H1 (cell line): ENCODE results near the gene KLK12. TPM values are rescaled to one million over a fixed set of nuclear protein-coding genes. Genes with fewer than 3 reads are reported as not detected.

ENCODE experiments used
- CTCF ChIA-PET: fragments of 300-600 bp; sonication (Branson Sonifier 250); formaldehyde crosslinking; loops from one replicate; lab custom pipeline; 2021; ENCODE audit not compliant: partially characterized antibody; lab: Charles Lee
- POLR2A ChIA-PET: fragments of 300-600 bp; sonication (Branson Sonifier 250); formaldehyde crosslinking; loops from one replicate; lab custom pipeline; 2021; ENCODE audit warnings: inconsistent platforms; ENCODE audit not compliant: partially characterized antibody; lab: Charles Lee
- DNase-seq, 2 experiments: peaks; one replicate each; pipeline versions ENCODE4 v3.0.0 to v3.0.0-alpha.2; 2010 to 2022; ENCODE audit warnings: low spot score in 2 of 2, low read depth in 1 of 2, mixed read lengths in 1 of 2
- FAIRE-seq: peaks from 2 replicates; lab custom pipeline; 2011; peaks lifted over from hg19 to GRCh38; lab: Jason Lieb, UNC
- H2AFZ ChIP-seq: 2 replicates; pipeline ENCODE4 v1.8.1; 2012; ENCODE audit warnings: low read length, inconsistent platforms
- H2AK5ac ChIP-seq: 2 replicates; pipeline ENCODE4 v1.6.1; 2013; ENCODE audit warnings: low read depth, low read length
- H2BK120ac ChIP-seq: replicated peaks from 2 replicates; pipeline ENCODE3; 2013; ENCODE audit warnings: low read depth, low read length, inconsistent platforms
- H2BK12ac ChIP-seq: 2 replicates; pipeline ENCODE4 v1.6.1; 2013; ENCODE audit warnings: low read depth, low read length
- H2BK15ac ChIP-seq: 2 replicates; pipeline ENCODE4 v1.6.1; 2013; ENCODE audit warnings: low read length
- H2BK20ac ChIP-seq: 2 replicates; pipeline ENCODE4 v1.6.1; 2013; ENCODE audit warnings: low read length
- H2BK5ac ChIP-seq: 2 replicates; pipeline ENCODE4 v1.6.1; 2013; ENCODE audit warnings: low read depth, low read length
- H3K14ac ChIP-seq: 2 replicates; pipeline ENCODE4 v1.6.1; 2013; ENCODE audit warnings: inconsistent platforms; ENCODE audit not compliant: insufficient read length
- H3K18ac ChIP-seq: 2 replicates; pipeline ENCODE4 v1.6.1; 2013; ENCODE audit warnings: low read length; ENCODE audit errors: extremely low read depth
- H3K23ac ChIP-seq: 2 replicates; pipeline ENCODE4 v1.6.1; 2013; ENCODE audit warnings: inconsistent platforms; ENCODE audit not compliant: insufficient read length
- H3K23me2 ChIP-seq: 2 replicates; pipeline ENCODE4 v1.6.1; 2013; ENCODE audit warnings: low read depth, low read length
- H3K27ac ChIP-seq: 2 replicates; pipeline ENCODE4 v1.6.1; 2011; ENCODE audit warnings: low read depth, low read length, inconsistent platforms
- H3K27me3 ChIP-seq, 4 experiments: replicated peaks in 1 of 4; 1 replicate in 1 of 4; 2 replicates in 3 of 4; pipeline versions ENCODE4 v1.6.1 to v1.8.1; 2011 to 2013; ENCODE audit warnings: low read length in 3 of 4, mild to moderate bottlenecking in 3 of 4, inconsistent platforms in 2 of 4, mixed read lengths in 2 of 4, moderate library complexity in 1 of 4; ENCODE audit not compliant: control insufficient read depth in 3 of 4, insufficient read depth in 3 of 4; ENCODE audit errors: extremely low read depth in 1 of 4
- H3K36me3 ChIP-seq, 4 experiments: 2 replicates each; pipeline versions ENCODE4 v1.6.1 to v1.8.1; 2011 to 2013; ENCODE audit warnings: mild to moderate bottlenecking in 4 of 4, low read length in 3 of 4, moderate library complexity in 2 of 4, control low read depth in 1 of 4, inconsistent platforms in 1 of 4; ENCODE audit not compliant: insufficient read depth in 4 of 4, control insufficient read depth in 2 of 4
- H3K4ac ChIP-seq: replicated peaks from 2 replicates; pipeline ENCODE3; 2013; ENCODE audit warnings: low read length, low read depth, mixed read lengths, inconsistent platforms; ENCODE audit not compliant: insufficient read length
- H3K4me1 ChIP-seq, 4 experiments: replicated peaks in 1 of 4; 1 replicate in 1 of 4; 2 replicates in 3 of 4; pipeline versions ENCODE4 v1.6.1 to v1.8.1; 2011 to 2013; ENCODE audit warnings: low read length in 3 of 4, inconsistent platforms in 2 of 4, mixed read lengths in 1 of 4; ENCODE audit not compliant: insufficient read depth in 4 of 4, control insufficient read depth in 3 of 4
- H3K4me2 ChIP-seq, 2 experiments: 2 replicates each; pipeline versions ENCODE4 v1.6.1 to v1.8.1; 2011 to 2013; ENCODE audit warnings: low read depth in 2 of 2, low read length in 2 of 2, control low read depth in 1 of 2, inconsistent platforms in 1 of 2, mild to moderate bottlenecking in 1 of 2; ENCODE audit not compliant: insufficient read depth in 1 of 2
- H3K4me3 ChIP-seq, 4 experiments: fragments of 200-600, 300-600 bp in 1 of 4; sonication (generic), shearing (Covaris generic), sonication (Bioruptor Twin) in 1 of 4; 2 replicates each; pipeline versions ENCODE4 v1.5.1 to v1.8.1; 2011 to 2016; ENCODE audit warnings: low read length in 4 of 4, low read depth in 3 of 4, control low read depth in 2 of 4, inconsistent platforms in 2 of 4, mild to moderate bottlenecking in 2 of 4, mixed read lengths in 1 of 4, moderate library complexity in 1 of 4; ENCODE audit not compliant: insufficient read depth in 2 of 4; ENCODE audit errors: extremely low read depth in 1 of 4
- H3K56ac ChIP-seq: replicated peaks from 2 replicates; pipeline ENCODE3; 2013; ENCODE audit warnings: low read depth, mild to moderate bottlenecking, mixed read lengths, low read length, inconsistent platforms; ENCODE audit not compliant: insufficient read length
- H3K79me1 ChIP-seq: 2 replicates; pipeline ENCODE4 v1.6.1; 2013; ENCODE audit warnings: low read depth, low read length, control low read depth
- H3K79me2 ChIP-seq, 2 experiments: 2 replicates each; pipeline versions ENCODE4 v1.6.1 to v1.8.1; 2012 to 2013; ENCODE audit warnings: low read length in 2 of 2, mild to moderate bottlenecking in 2 of 2, inconsistent platforms in 1 of 2; ENCODE audit not compliant: insufficient read depth in 2 of 2, control insufficient read depth in 1 of 2
- H3K9ac ChIP-seq, 4 experiments: replicated peaks in 1 of 4; 1 replicate in 1 of 4; 2 replicates in 3 of 4; pipeline versions ENCODE4 v1.6.1 to v1.8.1; 2011 to 2013; ENCODE audit warnings: low read depth in 3 of 4, low read length in 3 of 4, control low read depth in 2 of 4, mild to moderate bottlenecking in 2 of 4, moderate library complexity in 2 of 4, inconsistent platforms in 1 of 4; ENCODE audit errors: extremely low read depth in 1 of 4
- H3K9me3 ChIP-seq, 2 experiments: 2 replicates each; pipeline versions ENCODE4 v1.6.1 to v1.8.1; 2012 to 2013; ENCODE audit warnings: mild to moderate bottlenecking in 2 of 2, moderate library complexity in 2 of 2, control low read depth in 1 of 2, inconsistent platforms in 1 of 2, low read depth in 1 of 2, low read length in 1 of 2, mixed read lengths in 1 of 2; ENCODE audit not compliant: insufficient read depth in 2 of 2
- H4K20me1 ChIP-seq, 2 experiments: replicated peaks in 1 of 2; 2 replicates each; pipeline versions ENCODE3 to v1.8.1; 2011 to 2013; ENCODE audit warnings: inconsistent platforms in 2 of 2, low read length in 2 of 2, mild to moderate bottlenecking in 1 of 2; ENCODE audit not compliant: insufficient read depth in 2 of 2, control insufficient read depth in 1 of 2
- H4K5ac ChIP-seq: 2 replicates; pipeline ENCODE4 v1.6.1; 2013; ENCODE audit warnings: low read length, low read depth, mixed read lengths, inconsistent platforms; ENCODE audit not compliant: insufficient read length
- H4K8ac ChIP-seq: 2 replicates; pipeline ENCODE4 v1.8.0; 2013; ENCODE audit warnings: mild to moderate bottlenecking, moderate library complexity, low read length, inconsistent platforms; ENCODE audit not compliant: insufficient read depth; ENCODE audit errors: extremely low read depth
- H4K91ac ChIP-seq: replicated peaks from 2 replicates; pipeline ENCODE3; 2013; ENCODE audit warnings: low read length, mixed read lengths, inconsistent platforms; ENCODE audit not compliant: insufficient read length
- BACH1 ChIP-seq: IDR thresholded peaks from 2 replicates; pipeline ENCODE4 v1.6.1; 2012; ENCODE audit warnings: low read length, improper control_type of control experiment
- EGR1 ChIP-seq: IDR thresholded peaks from 2 replicates; pipeline ENCODE4 v1.6.1; 2011; ENCODE audit warnings: low read depth, low read length, borderline replicate concordance
- KDM1A ChIP-seq: fragments of 200-600, 300-600 bp; sonication (generic); IDR thresholded peaks from 2 replicates; pipeline ENCODE4 v1.7.1; 2016; ENCODE audit warnings: mild to moderate bottlenecking, low read length, borderline replicate concordance
- MAX ChIP-seq: IDR thresholded peaks from 2 replicates; pipeline ENCODE4 v1.6.1; 2012; ENCODE audit warnings: inconsistent platforms
- SIX5 ChIP-seq: IDR thresholded peaks from 2 replicates; pipeline ENCODE4 v1.6.1; 2011; ENCODE audit warnings: mild to moderate bottlenecking, low read depth, low read length
- WGBS, 2 experiments: shearing (Covaris generic) in 1 of 2; methylation state at CpG; one replicate each; pipeline versions ENCODE4 v1.1.6 to v1.1.7; 2013 to 2015; ENCODE audit warnings: low lambda C conversion rate in 2 of 2, mixed read lengths in 2 of 2, inconsistent platforms in 1 of 2, low coverage in 1 of 2, missing lambda C conversion rate in 1 of 2; ENCODE audit not compliant: insufficient replicate concordance in 2 of 2, insufficient coverage in 1 of 2, insufficient read length in 1 of 2; ENCODE audit errors: extremely low coverage in 1 of 2, missing lambda C conversion rate in 1 of 2; 5-methylcytosine and 5-hydroxymethylcytosine counted together
- polyA plus RNA-seq, 7 experiments: library from polyadenylated mRNA; depleted of rRNA in 3 of 7; stranded (reverse) in 5 of 7; unstranded in 2 of 7; fragments of >200 nt in 5 of 7; fragments of 200-250 nt in 2 of 7; gene quantifications; 1 replicate in 5 of 7; 2 replicates in 1 of 7; 4 replicates in 1 of 7; pipeline versions ENCODE4 v1.2.1 to v1.2.3, GENCODE V29; 2011 to 2013; ENCODE audit warnings: missing spikeins in 2 of 7, mixed read lengths in 2 of 7
- total RNA-seq: library from RNA; stranded (reverse); fragmentation: NEBNext Ultra II Directional; extraction: Animal tissue kit (Norgen Biotek cat#: 25700); gene quantifications from 2 replicates; pipeline ENCODE4 v1.2.1, GENCODE V29; 2021

KLK12 gene
- total and polyA plus RNA-seq, 2 of the 8 experiments (the other 6 are each of a cell fraction or from before 2014, with no cell fraction given) = 0.24 TPM; not detected in 1

- 0 out of 7 replicates have a peak within 1 kb of the TSS, but pooled peaks of 1 of the 4 experiments have one; percentile 9 for H3K9ac ChIP-seq
- no peaks in the 10 kb centered on the region for H4K20me1 ChIP-seq
- peak within 1 kb of the TSS; percentile 87; the same call in 1 of the 2 replicates for H2BK12ac ChIP-seq
- no peak for FAIRE-seq
- peak within 1 kb of the TSS; percentile 55 to 64 (median 62) for H3K4me3 ChIP-seq
- ChIA-PET POLR2A (interaction anchor here (0.6 to 1.8 kb wide), 5 partner anchors 11 to 48 kb away, joined by 3 to 7 read pairs (median 4); no protein-coding TSS in a partner anchor), CTCF (interaction anchor here (1.1 to 2.3 kb wide), 5 partner anchors 31 to 159 kb away, joined by 3 to 13 read pairs (median 3); no protein-coding TSS in a partner anchor)
- H3K23me2 ChIP-seq = peaks cover 15% of the 10 kb centered on the region; the same call in 1 of the 2 replicates
- peak within 1 kb of the TSS; percentile 81; the same call in 1 of the 2 replicates for H2BK5ac ChIP-seq
- peak within 1 kb of the TSS; percentile 95; the same call in 1 of the 2 replicates for H2AFZ ChIP-seq
- peak; percentile 92 for TF ChIP-seq EGR1
- no peak for TF ChIP-seq SIX5
- peak; percentile 77; the same call in 1 of the 2 replicates for TF ChIP-seq KDM1A
- peak; percentile 57 for TF ChIP-seq MAX
- TF ChIP-seq BACH1 = peak; percentile 54; the same call in 1 of the 2 replicates
- peak within 1 kb of the TSS; percentile 46 for H4K8ac ChIP-seq
- peak within 1 kb of the TSS; percentile 90 for H3K18ac ChIP-seq
- no peak within 1 kb of the TSS for H3K56ac ChIP-seq
- 34% methylated on average over 18 of the region's 38 CpGs; no CpG with 5 or more reads in 1 of the 2 experiments for WGBS, 2 experiments
- no peak within 1 kb of the TSS for H2AK5ac ChIP-seq
- no peaks in the 10 kb centered on the region; a peak in 2 of 7 replicates for H3K27me3 ChIP-seq
- peak within 1 kb of the TSS; percentile 85 to 87 for H3K4me2 ChIP-seq
- H3K4me1 ChIP-seq = peaks cover 0 to 9% (median 1%) of the 10 kb centered on the region in 4 experiments; a peak in 4 of 7 replicates
- peak within 1 kb of the TSS; percentile 35 for H2BK120ac ChIP-seq
- peak within 1 kb of the TSS; percentile 16; the same call in 1 of the 2 replicates for H2BK15ac ChIP-seq
- peak within 1 kb of the TSS; percentile 25 for H4K91ac ChIP-seq
- peak; percentile 50 to 69 for DNase-seq
- H3K79me2 ChIP-seq = no peaks in the 10 kb centered on the region
- no peaks in the 10 kb centered on the region; a peak in 1 of 4 replicates for H3K9me3 ChIP-seq
- peak within 1 kb of the TSS; percentile 18; the same call in 1 of the 2 replicates for H2BK20ac ChIP-seq
- H3K79me1 ChIP-seq = no peaks in the 10 kb centered on the region
- H4K5ac ChIP-seq = peak within 1 kb of the TSS; percentile 16
- H3K36me3 ChIP-seq = no peaks in the 10 kb centered on the region
- no peak within 1 kb of the TSS for H3K14ac ChIP-seq
- no peak within 1 kb of the TSS for H3K4ac ChIP-seq
- no peak within 1 kb of the TSS for H3K27ac ChIP-seq
- H3K23ac ChIP-seq = no peak within 1 kb of the TSS
These were observed 29.9 kb upstream of the KLK12 start, which contains the start of gene KLK13 for GRCh38 chr19:51064534-51065220. Gene KLK13, minus strand, starts transcription at chr19:51065092. Its CDS starts 25 bp downstream, at chr19:51065067.
